ENCODE data around the gene EYA2. TPM values are rescaled to one million over a fixed set of nuclear protein-coding genes. Genes with fewer than 3 reads are reported as not detected.

The EYA2 gene
- total and polyA plus RNA-seq, 2 donors (not counting 3 experiments of a cell fraction or from before 2014, with no cell fraction given) = not detected

DNA sequence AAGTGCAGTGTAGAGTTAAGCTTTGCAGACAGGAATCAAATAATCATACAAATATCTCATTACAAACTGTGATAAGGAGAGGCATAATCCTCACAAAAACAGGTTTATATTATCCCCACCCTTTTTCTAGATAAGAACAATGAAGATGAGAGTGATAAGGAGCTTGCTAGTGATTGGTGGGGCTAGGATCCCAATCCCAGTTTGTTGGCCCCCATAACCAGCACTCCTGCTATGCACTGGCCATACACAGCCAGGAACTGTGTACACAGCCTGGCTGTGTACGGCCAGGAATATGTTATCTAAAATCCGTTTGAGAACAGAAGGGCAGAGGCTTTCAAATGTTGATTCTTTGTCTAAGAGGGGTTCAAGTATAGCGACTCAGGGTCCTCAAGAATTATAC is 180.6 kb downstream of the EYA2 start:
- DNase-seq (ENCODE audit: low read depth, low spot score) = no peak
- no peaks in the 10 kb centered on the region for H4K20me1 ChIP-seq (replicated peaks; ENCODE audit: control insufficient read depth, extremely low read depth, insufficient read depth, low read length)
- BruUV-seq (replicated peaks) = no TSS peak
- no peaks in the 10 kb centered on the region for H3K4me1 ChIP-seq (ENCODE audit: control insufficient read depth, extremely low read depth, insufficient read depth, low read length)
- no peak overlapping the region for H3K9ac ChIP-seq (replicated peaks; ENCODE audit: extremely low read depth, insufficient read depth, low read length)
- H3K9me3 ChIP-seq (replicated peaks; ENCODE audit: control insufficient read depth, insufficient read depth, low read length) = no peaks in the 10 kb centered on the region
- dilution Hi-C loops (cut with MboI; ENCODE audit: extremely low pct_ligation_motif_present, low sequenced_read_pairs) (no loop called here), intact Hi-C loops (cut with micrococcal nuclease) (no loop called here)
- no peak for FAIRE-seq
- no peak overlapping the region for H3K4me2 ChIP-seq (ENCODE audit: insufficient read depth, low read length)
- H3K9me1 ChIP-seq (replicated peaks; ENCODE audit: control insufficient read depth, extremely low read depth, insufficient read depth, low read length) = no peaks in the 10 kb centered on the region
- TF ChIP-seq, protein P1, sequence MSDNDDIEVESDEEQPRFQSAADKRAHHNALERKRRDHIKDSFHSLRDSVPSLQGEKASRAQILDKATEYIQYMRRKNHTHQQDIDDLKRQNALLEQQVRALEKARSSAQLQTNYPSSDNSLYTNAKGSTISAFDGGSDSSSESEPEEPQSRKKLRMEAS (IDR thresholded peaks at IDR 0.05; ENCODE audit: insufficient read depth, insufficient read length) = no peak
- TF ChIP-seq JUN (IDR thresholded peaks at IDR 0.05; ENCODE audit: borderline replicate concordance, insufficient read depth, insufficient read length, low read depth) = no peak
- TF ChIP-seq POLR2AphosphoS5 (IDR thresholded peaks at IDR 0.05; ENCODE audit: insufficient read depth, low read depth, low read length) = no peak
- TF ChIP-seq FOS (IDR thresholded peaks at IDR 0.05; ENCODE audit: borderline replicate concordance, insufficient read depth, low read length) = no peak
- TF ChIP-seq, protein P2, sequence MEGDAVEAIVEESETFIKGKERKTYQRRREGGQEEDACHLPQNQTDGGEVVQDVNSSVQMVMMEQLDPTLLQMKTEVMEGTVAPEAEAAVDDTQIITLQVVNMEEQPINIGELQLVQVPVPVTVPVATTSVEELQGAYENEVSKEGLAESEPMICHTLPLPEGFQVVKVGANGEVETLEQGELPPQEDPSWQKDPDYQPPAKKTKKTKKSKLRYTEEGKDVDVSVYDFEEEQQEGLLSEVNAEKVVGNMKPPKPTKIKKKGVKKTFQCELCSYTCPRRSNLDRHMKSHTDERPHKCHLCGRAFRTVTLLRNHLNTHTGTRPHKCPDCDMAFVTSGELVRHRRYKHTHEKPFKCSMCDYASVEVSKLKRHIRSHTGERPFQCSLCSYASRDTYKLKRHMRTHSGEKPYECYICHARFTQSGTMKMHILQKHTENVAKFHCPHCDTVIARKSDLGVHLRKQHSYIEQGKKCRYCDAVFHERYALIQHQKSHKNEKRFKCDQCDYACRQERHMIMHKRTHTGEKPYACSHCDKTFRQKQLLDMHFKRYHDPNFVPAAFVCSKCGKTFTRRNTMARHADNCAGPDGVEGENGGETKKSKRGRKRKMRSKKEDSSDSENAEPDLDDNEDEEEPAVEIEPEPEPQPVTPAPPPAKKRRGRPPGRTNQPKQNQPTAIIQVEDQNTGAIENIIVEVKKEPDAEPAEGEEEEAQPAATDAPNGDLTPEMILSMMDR (IDR thresholded peaks at IDR 0.05; ENCODE audit: extremely low read depth in 1 of 2, insufficient read depth in 1 of 2, low read depth in 1 of 2, low read length in 2 of 2) = no peak
- no peak for TF ChIP-seq MYC (IDR thresholded peaks at IDR 0.05; ENCODE audit: low read depth, low read length)
- no peak for TF ChIP-seq POLR2A (IDR thresholded peaks at IDR 0.05; ENCODE audit: low read depth, low read length)
- CTCF ChIA-PET = no interaction called here
- POLR2A ChIA-PET = no interaction called here
- no peak overlapping the region for H3K27ac ChIP-seq (ENCODE audit: insufficient read depth, low read depth, low read length)
- no peaks in the 10 kb centered on the region for H3K36me3 ChIP-seq (ENCODE audit: control insufficient read depth in 2 of 2, extremely low read depth in 1 of 2, insufficient read depth in 2 of 2, low read length in 2 of 2)
- no peak overlapping the region for H3K4me3 ChIP-seq (replicated peaks in 1 of 3; ENCODE audit: insufficient read depth in 1 of 3, low read depth in 1 of 3, low read length in 3 of 3)
- H3K27me3 ChIP-seq (ENCODE audit: control insufficient read depth in 2 of 2, insufficient read depth in 2 of 2, low read length in 2 of 2) = no peaks in the 10 kb centered on the region
- no peaks in the 10 kb centered on the region for H3K79me2 ChIP-seq (ENCODE audit: control insufficient read depth, insufficient read depth, low read length)
- H2AFZ ChIP-seq (ENCODE audit: low read depth, low read length) = no peak overlapping the region

Data from endothelial cell of umbilical vein (primary cell).